Vagina (tissue), 2 donors: Measurements from ENCODE around the gene TDRD3. TPM values are rescaled to one million over a fixed set of nuclear protein-coding genes. Genes with fewer than 3 reads are reported as not detected.

Experiments
- DNase-seq, 2 donors: peaks; one replicate each; pipeline ENCODE4 v3.0.0-alpha.2; 2017; ENCODE audit errors: extremely low spot score in 2 of 2
- H3K27ac ChIP-seq: fragments of 200-600 bp; sonication (generic); one replicate; pipeline ENCODE4 v1.5.1; 2019
- H3K27me3 ChIP-seq: fragments of 200-600 bp; sonication (generic); one replicate; pipeline ENCODE4 v1.5.1; 2019
- H3K36me3 ChIP-seq, 2 donors: fragments of 200-600 bp; sonication (generic); one replicate each; pipeline ENCODE4 v1.5.1; 2017 to 2019
- H3K4me1 ChIP-seq: fragments of 200-600 bp; sonication (generic); one replicate; pipeline ENCODE4 v1.5.1; 2019
- H3K4me3 ChIP-seq, 2 donors: fragments of 200-600 bp; sonication (generic); 1 replicate in 1 of 2; 2 replicates in 1 of 2; pipeline ENCODE4 v1.5.1; 2016 to 2019
- H3K9me3 ChIP-seq: fragments of 200-600 bp; sonication (generic); one replicate; pipeline ENCODE4 v1.5.1; 2019
- POLR2A ChIP-seq, 2 donors: fragments of 450-650 bp; IDR thresholded peaks; one replicate each; pipeline ENCODE4 v1.6.1; 2017; ENCODE audit warnings: antibody characterized with exemption in 2 of 2, mild to moderate bottlenecking in 2 of 2, moderate library complexity in 2 of 2
- POLR2AphosphoS5 ChIP-seq, 2 donors: sonication (generic); formaldehyde crosslinking; IDR thresholded peaks; one replicate each; pipeline ENCODE4 v1.9.0; 2017; ENCODE audit warnings: antibody characterized with exemption in 2 of 2, mild to moderate bottlenecking in 2 of 2, low read depth in 1 of 2; ENCODE audit not compliant: insufficient read depth in 1 of 2
- intact Hi-C: fragments of 100-400 bp; cut with DNase I; formaldehyde crosslinking; loops from one replicate; pipeline ENCODE4 v1.15.1; 2023
- total RNA-seq: library from RNA; depleted of rRNA; stranded (reverse); fragments of >200 nt; gene quantifications from one replicate; pipeline ENCODE4 v1.2.3, GENCODE V29; 2016
- TF ChIP-seq, protein P1 (sequence below), 3 experiments: fragments of 450-650 bp in 2 of 3; fragments of 200-600 bp in 1 of 3; sonication (generic) in 1 of 3; IDR thresholded peaks; one replicate each; pipeline ENCODE4 v1.5.1; 2017 to 2019; ENCODE audit warnings: antibody characterized with exemption in 3 of 3, mild to moderate bottlenecking in 2 of 3, moderate library complexity in 2 of 3

TDRD3 gene
- total RNA-seq, 1 donor from 2014 or later = 24.6 TPM

DNA sequence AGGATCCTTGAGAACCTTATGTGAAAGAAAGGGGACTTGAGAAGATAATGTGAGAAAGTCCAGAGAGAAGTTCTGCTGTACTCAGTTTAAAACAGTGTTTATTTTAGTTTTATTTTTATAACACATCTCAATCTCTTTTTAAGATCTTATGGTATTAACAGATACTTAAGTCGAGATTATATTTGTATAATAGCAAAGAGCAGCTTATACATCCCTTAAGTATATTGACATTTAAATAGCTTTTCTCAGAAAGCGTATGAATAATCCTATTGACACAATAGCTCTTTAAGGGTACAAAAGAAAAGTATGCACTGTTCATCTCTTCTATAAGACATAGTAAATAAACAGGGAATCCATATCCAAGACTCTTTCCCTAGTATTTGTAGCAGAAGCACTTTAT, 42.2 kb downstream of the TDRD3 start:
- TF ChIP-seq, protein P1, sequence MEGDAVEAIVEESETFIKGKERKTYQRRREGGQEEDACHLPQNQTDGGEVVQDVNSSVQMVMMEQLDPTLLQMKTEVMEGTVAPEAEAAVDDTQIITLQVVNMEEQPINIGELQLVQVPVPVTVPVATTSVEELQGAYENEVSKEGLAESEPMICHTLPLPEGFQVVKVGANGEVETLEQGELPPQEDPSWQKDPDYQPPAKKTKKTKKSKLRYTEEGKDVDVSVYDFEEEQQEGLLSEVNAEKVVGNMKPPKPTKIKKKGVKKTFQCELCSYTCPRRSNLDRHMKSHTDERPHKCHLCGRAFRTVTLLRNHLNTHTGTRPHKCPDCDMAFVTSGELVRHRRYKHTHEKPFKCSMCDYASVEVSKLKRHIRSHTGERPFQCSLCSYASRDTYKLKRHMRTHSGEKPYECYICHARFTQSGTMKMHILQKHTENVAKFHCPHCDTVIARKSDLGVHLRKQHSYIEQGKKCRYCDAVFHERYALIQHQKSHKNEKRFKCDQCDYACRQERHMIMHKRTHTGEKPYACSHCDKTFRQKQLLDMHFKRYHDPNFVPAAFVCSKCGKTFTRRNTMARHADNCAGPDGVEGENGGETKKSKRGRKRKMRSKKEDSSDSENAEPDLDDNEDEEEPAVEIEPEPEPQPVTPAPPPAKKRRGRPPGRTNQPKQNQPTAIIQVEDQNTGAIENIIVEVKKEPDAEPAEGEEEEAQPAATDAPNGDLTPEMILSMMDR (IDR thresholded peaks at IDR 0.05) = no peak
- TF ChIP-seq POLR2A (IDR thresholded peaks at IDR 0.05) = no peak
- no peak for DNase-seq
- Histone ChIP-seq H3K27ac (no peak overlapping the region), H3K4me3 (no peak overlapping the region), H3K36me3 (no peaks in the 10 kb centered on the region), H3K27me3 (no peaks in the 10 kb centered on the region), H3K4me1 (no peaks in the 10 kb centered on the region), H3K9me3 (no peaks in the 10 kb centered on the region)
- intact Hi-C loops = no loop called here

DNA sequence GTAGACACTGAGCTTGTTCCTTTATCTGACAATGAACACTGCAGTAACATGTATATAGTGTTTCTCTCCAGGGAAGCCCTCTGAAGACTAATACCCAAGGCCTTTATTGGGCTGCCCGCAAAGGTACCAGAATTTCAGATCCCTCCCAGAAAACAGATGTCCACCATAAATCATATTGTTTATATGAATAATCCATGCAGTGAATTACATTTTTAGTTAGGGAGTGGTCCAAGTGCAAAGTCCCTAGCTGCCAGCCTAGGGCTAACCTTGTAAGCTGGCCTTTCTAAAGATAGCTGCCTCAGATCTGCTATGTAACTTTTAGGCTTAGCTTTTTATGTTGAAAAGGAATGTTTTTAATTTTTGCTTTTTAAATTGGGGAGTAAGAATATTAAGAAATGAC, 44.7 kb downstream of the TDRD3 start:
- Histone ChIP-seq H3K4me1 (no peaks in the 10 kb centered on the region), H3K27me3 (no peaks in the 10 kb centered on the region), H3K9me3 (no peaks in the 10 kb centered on the region), H3K27ac (no peak overlapping the region), H3K36me3 (no peaks in the 10 kb centered on the region), H3K4me3 (no peak overlapping the region)
- intact Hi-C loops = no loop called here
- DNase-seq = no peak
- TF ChIP-seq POLR2A (IDR thresholded peaks at IDR 0.05) (no peak), POLR2AphosphoS5 (IDR thresholded peaks at IDR 0.05; ENCODE audit: insufficient read depth in 1 of 2, low read depth in 1 of 2) (no peak)
- TF ChIP-seq, protein P1 (IDR thresholded peaks at IDR 0.05) = no peak

DNA sequence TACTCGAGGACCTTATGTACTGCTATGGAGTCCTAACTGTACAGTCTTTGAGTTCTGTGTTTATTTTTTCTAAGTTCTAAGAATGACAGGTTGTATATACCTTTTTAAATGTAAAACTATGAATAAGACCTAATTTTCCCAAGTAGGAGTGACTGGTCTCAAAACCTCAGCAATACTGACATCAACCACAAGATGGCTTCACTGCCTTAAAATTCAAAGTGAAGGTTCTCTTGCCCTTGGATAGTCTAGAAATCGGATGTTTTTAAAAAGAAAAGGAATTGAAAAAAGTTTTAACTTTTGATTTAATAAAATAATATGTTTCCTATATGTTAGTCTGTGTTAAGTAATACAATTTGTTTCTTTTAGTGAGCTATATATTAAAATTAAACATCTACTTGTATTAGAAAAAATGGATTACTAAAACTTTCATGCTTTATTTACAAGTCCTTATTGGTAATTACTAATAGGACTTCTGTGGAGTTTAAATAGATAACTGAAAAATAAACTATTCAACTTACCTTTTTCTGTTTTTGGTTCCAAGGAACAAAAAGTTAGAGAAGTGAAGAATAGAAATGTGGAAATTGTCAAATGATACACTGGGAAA, 52.0 kb downstream of the TDRD3 start:
- Histone ChIP-seq H3K9me3 (no peaks in the 10 kb centered on the region), H3K4me3 (no peak overlapping the region), H3K27me3 (no peaks in the 10 kb centered on the region), H3K36me3 (no peaks in the 10 kb centered on the region), H3K4me1 (no peaks in the 10 kb centered on the region), H3K27ac (no peak overlapping the region)
- TF ChIP-seq POLR2A (IDR thresholded peaks at IDR 0.05) = no peak
- TF ChIP-seq, protein P1 (IDR thresholded peaks at IDR 0.05) = peak; percentile 14 to 64 (median 61)
- intact Hi-C loops = no loop called here
- no peak for DNase-seq

DNA sequence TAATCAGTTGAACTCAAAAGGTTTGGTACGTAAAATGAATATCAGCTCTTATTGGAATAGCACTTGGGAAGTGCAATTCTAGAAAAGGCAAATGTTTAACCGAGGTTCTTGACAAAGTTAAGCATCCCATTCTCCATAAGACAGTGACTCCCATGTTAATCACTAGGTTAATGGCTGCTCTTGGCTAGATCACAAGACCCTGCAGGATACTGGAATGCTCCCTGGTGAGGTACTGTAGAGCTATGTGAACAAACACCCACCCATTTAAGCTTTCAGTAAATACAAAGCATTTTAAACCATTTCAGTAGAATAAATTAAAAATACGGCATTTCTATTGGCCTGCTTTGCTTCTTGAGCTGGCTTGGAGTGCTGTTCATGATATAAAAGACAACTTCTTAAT, 56.5 kb downstream of the TDRD3 start:
- no peak overlapping the region for H3K4me3 ChIP-seq
- TF ChIP-seq, protein P1 (IDR thresholded peaks at IDR 0.05) = no peak
- TF ChIP-seq POLR2AphosphoS5 (IDR thresholded peaks at IDR 0.05; ENCODE audit: insufficient read depth in 1 of 2, low read depth in 1 of 2) (no peak), POLR2A (IDR thresholded peaks at IDR 0.05) (no peak)
- H3K27me3 ChIP-seq = no peaks in the 10 kb centered on the region
- DNase-seq = no peak
- no peaks in the 10 kb centered on the region for H3K9me3 ChIP-seq
- intact Hi-C loops = no loop called here
- H3K36me3 ChIP-seq = no peaks in the 10 kb centered on the region
- H3K27ac ChIP-seq = no peak overlapping the region
- no peaks in the 10 kb centered on the region for H3K4me1 ChIP-seq

DNA sequence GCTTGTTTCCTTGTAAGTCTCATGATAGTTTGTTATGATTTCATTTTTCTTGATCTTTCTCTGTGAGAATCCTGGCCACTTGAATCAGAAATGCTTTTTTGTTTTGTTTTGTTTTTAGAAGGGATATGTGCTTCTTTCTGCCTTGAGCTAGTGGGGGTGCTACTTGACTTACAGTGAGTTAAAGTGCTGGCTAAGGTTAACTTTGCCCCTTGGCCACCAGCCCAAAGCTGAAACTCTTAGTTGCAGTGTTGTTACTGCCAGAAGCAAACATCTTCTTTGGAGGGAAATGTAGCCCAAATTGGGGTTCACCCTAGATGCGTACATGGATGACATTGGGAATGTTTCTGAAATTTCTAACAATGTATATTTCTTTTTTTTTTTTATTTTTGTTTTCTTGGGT, 57.4 kb downstream of the TDRD3 start:
- Histone ChIP-seq H3K36me3 (no peaks in the 10 kb centered on the region), H3K27me3 (no peaks in the 10 kb centered on the region), H3K4me1 (no peaks in the 10 kb centered on the region), H3K27ac (no peak overlapping the region), H3K4me3 (no peak overlapping the region), H3K9me3 (no peaks in the 10 kb centered on the region)
- TF ChIP-seq, protein P1 (IDR thresholded peaks at IDR 0.05) = no peak
- no peak for TF ChIP-seq POLR2A (IDR thresholded peaks at IDR 0.05)
- no peak for TF ChIP-seq POLR2AphosphoS5 (IDR thresholded peaks at IDR 0.05; ENCODE audit: insufficient read depth in 1 of 2, low read depth in 1 of 2)
- intact Hi-C loops = no loop called here
- DNase-seq = no peak
